IgD-negative memory B cell (primary cell): ENCODE measurements around the gene SPSB1. TPM values are rescaled to one million over a fixed set of nuclear protein-coding genes. Genes with fewer than 3 reads are reported as not detected.
A peak's percentile ranks its signal among the peaks of the same experiment; 100 is the strongest.

Source experiments
- H3K27ac Mint-ChIP-seq, 3 donors: one replicate each; pipeline ENCODE4 v1.8.0; 2020 to 2022; ENCODE audit warnings: mild to moderate bottlenecking in 3 of 3, mixed read lengths in 3 of 3, moderate library complexity in 1 of 3
- H3K27me3 Mint-ChIP-seq: one replicate; pipeline ENCODE4 v1.8.0; 2021; ENCODE audit warnings: mixed read lengths
- H3K36me3 Mint-ChIP-seq: one replicate; pipeline ENCODE4 v1.8.0; 2020; ENCODE audit warnings: mild to moderate bottlenecking, mixed read lengths
- H3K4me1 Mint-ChIP-seq, 3 donors: one replicate each; pipeline ENCODE4 v1.8.0; 2020 to 2022; ENCODE audit warnings: mixed read lengths in 3 of 3, mild to moderate bottlenecking in 1 of 3
- H3K4me3 Mint-ChIP-seq, 4 donors: one replicate each; pipeline ENCODE4 v1.8.0; 2020 to 2022; ENCODE audit warnings: mild to moderate bottlenecking in 4 of 4, mixed read lengths in 4 of 4, moderate library complexity in 3 of 4
- H3K9me3 Mint-ChIP-seq, 3 donors: one replicate each; pipeline ENCODE4 v1.8.0; 2020 to 2021; ENCODE audit warnings: mixed read lengths in 3 of 3, mild to moderate bottlenecking in 1 of 3
- polyA plus RNA-seq: library from polyadenylated mRNA; unstranded; fragments of 300-500 nt; fragmentation: Illumina TruSeq; gene quantifications from one replicate; pipeline ENCODE4 v1.2.3, GENCODE V29; 2021

SPSB1 gene
- polyA plus RNA-seq, 1 donor from 2014 or later, result 1.8 TPM

DNA sequence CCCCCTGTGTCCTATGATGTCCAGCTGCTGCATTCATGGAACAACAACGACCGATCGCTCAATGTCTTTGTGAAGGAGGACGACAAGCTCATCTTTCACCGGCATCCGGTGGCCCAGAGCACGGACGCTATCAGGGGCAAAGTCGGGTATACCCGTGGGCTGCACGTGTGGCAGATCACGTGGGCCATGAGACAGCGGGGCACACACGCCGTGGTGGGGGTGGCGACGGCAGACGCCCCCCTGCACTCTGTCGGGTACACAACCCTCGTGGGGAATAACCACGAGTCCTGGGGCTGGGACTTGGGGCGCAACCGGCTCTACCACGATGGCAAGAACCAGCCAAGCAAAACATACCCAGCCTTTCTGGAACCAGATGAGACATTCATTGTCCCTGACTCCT lies 63.3 kb downstream of the SPSB1 start:
- Mint-ChIP-seq H3K4me1 (peaks cover 0 to 4% (median 0%) of the 10 kb centered on the region in 3 donors), H3K9me3 (peaks cover 0 to 2% (median 0%) of the 10 kb centered on the region in 3 donors), H3K4me3 (no peak overlapping the region), H3K36me3 (peaks cover 4% of the 10 kb centered on the region), H3K27ac (no peak overlapping the region), H3K27me3 (no peaks in the 10 kb centered on the region)

DNA sequence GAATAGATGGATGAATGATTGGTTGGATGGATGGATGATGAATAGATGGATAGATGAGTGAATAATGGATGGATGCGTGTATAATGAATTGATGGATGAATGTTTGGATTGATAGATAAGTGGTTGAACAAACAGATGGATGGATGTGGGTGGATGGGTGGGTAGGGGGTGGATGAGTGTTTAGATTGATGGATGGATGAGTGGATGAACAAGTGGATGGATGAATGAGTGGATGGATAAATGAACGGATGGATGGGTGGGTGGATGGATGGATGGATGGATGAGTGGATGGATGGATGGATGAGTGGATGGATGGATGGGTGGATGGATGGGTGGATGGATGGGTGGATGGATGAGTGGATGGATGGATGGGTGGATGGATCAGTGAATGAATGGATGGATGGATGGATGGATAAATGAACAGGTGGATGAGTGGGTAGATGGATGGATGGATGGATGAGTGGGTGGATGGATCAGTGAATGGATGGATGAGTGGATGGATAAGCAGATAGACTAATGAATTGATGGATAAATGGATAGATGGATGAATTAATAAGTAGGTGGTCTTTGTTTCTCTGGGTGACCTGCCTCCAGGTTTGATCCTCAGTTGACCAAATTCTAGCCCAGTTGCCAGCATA lies 64.3 kb downstream of the SPSB1 start:
- H3K4me3 Mint-ChIP-seq, result no peak overlapping the region
- peaks cover 0 to 2% (median 0%) of the 10 kb centered on the region in 3 donors for H3K9me3 Mint-ChIP-seq
- no peaks in the 10 kb centered on the region for H3K27me3 Mint-ChIP-seq
- H3K27ac Mint-ChIP-seq, result no peak overlapping the region
- peaks cover 0 to 4% (median 0%) of the 10 kb centered on the region in 3 donors for H3K4me1 Mint-ChIP-seq
- H3K36me3 Mint-ChIP-seq, result peaks cover 4% of the 10 kb centered on the region

DNA sequence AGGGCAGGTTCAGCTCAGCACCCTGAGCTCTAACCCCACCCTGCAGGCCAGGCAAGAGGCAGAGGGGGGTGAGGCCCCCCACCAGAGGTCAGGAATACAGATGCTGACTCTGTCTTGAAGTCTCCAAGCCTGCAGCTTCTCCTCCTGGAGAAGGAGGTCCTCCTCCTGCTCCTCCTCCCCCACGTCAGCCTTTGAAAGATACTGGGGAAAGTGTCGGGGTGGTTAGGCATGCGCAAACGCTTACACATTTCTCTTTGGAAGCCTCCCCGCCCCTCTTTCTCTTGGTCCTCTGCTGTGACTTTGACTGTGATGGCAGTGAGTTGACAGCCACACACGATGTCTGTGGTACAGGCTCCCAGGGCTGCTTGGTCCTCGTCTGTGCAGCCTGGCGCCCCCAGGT lies 65.3 kb downstream of the SPSB1 start:
- H3K27ac Mint-ChIP-seq, result no peak overlapping the region
- H3K36me3 Mint-ChIP-seq, result peaks cover 4% of the 10 kb centered on the region
- no peaks in the 10 kb centered on the region for H3K27me3 Mint-ChIP-seq
- H3K4me3 Mint-ChIP-seq, result no peak overlapping the region
- peaks cover 7 to 12% (median 8%) of the 10 kb centered on the region in 3 donors for H3K4me1 Mint-ChIP-seq
- peaks cover 0 to 2% (median 0%) of the 10 kb centered on the region in 3 donors for H3K9me3 Mint-ChIP-seq

DNA sequence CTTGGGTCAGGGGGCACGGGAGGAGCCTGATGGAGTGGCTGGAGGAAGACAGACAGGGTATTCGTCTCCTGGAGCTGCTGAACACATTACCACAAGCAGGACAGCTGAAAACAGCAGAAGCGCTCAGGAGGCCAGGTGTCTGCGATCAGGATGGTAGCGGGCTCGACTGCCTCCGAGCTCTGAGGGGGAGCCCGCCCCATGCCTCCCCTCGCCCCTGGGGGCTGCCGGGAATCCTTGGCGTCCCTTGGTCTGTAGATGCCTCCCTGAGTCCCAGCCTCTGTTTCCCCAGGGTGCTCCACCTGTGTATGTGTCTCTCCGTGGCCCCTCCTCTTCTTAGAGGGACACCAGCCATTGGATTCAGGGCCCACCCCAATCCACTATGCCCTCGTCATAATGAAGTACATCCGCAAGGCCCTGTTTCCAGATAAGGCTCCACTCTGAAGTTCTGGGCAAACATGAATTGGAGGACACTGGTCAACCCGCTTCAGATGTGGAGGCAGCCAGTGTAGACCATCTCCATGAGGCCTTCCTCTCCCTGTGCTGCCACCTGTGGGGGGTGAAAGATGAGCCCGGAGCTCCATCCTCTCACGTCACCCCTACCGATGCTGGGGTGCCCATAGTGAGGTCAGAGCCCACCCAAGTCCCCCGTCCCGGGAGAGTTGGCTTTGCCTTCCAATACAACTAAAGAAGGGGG lies 67.8 kb downstream of the SPSB1 start:
- Mint-ChIP-seq H3K4me1 (peaks cover 7 to 13% (median 12%) of the 10 kb centered on the region in 3 donors), H3K4me3 (no peak overlapping the region), H3K27me3 (no peaks in the 10 kb centered on the region), H3K36me3 (peaks cover 4% of the 10 kb centered on the region), H3K9me3 (peaks cover 0 to 2% (median 0%) of the 10 kb centered on the region in 3 donors), H3K27ac (no peak overlapping the region)

DNA sequence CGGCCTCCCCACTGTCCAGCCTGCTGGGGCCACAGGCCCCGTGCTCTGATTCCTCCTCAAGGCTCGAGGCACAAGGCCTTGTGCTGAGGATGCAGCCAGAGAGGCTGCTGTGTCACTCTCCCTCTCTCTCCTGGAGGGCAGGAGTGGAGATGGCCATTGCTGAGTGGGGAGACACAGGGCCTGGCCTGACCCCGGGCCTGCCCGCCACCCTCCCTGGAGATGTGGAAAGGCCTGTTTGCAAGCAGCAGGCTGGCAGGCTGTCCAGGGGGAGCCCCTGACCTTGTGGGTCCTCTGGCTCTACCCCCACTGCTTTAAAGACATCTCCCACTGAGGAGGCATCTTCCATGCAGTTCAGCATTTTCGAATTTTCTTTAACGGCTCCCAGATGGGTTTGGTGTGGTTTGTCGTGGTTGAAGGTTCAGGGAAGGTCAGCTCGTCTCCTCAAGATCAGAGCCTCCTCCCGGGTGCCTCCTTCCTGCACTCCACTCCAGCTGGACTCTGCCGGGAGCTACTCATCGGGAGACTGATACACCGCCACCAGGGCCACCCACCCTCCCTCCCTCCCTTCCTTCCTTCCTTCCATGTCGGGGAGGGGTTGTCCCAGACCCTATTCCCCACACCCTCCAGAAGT lies 69.1 kb downstream of the SPSB1 start:
- Mint-ChIP-seq H3K9me3 (peaks cover 0 to under 1% (median 0%) of the 10 kb centered on the region in 3 donors), H3K36me3 (peaks cover 2% of the 10 kb centered on the region), H3K4me3 (peak overlapping the region in 2 of 4 donors; percentile 85 to 93), H3K27me3 (no peaks in the 10 kb centered on the region), H3K4me1 (peaks cover 7 to 12% (median 11%) of the 10 kb centered on the region in 3 donors), H3K27ac (no peak overlapping the region)

DNA sequence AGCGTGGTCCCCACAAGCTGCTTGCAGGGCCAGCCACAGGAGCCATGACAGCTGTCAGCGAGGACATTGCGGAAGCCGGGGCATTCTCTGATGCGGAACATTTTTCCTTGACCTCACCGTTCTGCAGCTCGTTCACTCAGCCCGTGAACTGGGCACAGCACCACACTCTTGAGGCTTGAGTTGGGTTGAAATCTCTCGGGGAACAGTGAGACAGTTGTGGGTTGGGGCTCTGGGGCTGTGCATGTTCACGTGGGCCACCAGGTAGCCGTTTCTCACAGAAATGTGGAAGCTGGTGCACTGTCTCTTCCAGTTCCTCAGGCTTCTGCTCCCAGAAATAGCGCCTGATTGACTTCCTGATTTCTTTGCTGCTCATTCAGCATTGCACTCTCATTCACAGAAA lies 69.8 kb downstream of the SPSB1 start:
- H3K4me3 Mint-ChIP-seq, result peak overlapping the region in 3 of 4 donors; percentile 68 to 93 (median 85)
- H3K27ac Mint-ChIP-seq, result no peak overlapping the region
- no peaks in the 10 kb centered on the region for H3K27me3 Mint-ChIP-seq
- no peaks in the 10 kb centered on the region for H3K9me3 Mint-ChIP-seq
- H3K4me1 Mint-ChIP-seq, result peaks cover 7 to 12% (median 11%) of the 10 kb centered on the region in 3 donors
- H3K36me3 Mint-ChIP-seq, result peaks cover 2% of the 10 kb centered on the region

DNA sequence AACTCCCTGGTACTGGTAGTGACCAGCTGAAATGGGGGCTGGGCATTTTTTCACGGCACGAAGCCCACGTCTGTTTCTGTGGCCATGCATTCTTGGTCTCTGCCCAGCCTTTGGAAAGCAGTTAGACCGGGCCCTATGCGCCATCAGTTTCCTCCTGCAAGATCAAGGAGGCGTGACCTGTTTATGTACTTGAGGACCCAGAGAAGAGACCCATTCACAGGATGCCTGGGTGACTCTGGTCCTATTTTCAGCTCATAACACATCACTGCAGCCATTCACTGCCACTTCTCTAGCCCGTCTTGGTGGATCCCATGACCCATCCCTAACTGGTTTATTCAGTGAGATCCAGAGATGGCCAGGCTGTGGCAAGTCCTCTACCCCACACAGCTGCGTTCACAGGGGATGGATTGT lies 70.4 kb downstream of the SPSB1 start:
- Mint-ChIP-seq H3K4me1 (peaks cover 7 to 12% (median 11%) of the 10 kb centered on the region in 3 donors), H3K27ac (no peak overlapping the region), H3K4me3 (peak overlapping the region in 1 of 4 donors; percentile 33), H3K9me3 (no peaks in the 10 kb centered on the region), H3K27me3 (no peaks in the 10 kb centered on the region), H3K36me3 (peaks cover 2% of the 10 kb centered on the region)

DNA sequence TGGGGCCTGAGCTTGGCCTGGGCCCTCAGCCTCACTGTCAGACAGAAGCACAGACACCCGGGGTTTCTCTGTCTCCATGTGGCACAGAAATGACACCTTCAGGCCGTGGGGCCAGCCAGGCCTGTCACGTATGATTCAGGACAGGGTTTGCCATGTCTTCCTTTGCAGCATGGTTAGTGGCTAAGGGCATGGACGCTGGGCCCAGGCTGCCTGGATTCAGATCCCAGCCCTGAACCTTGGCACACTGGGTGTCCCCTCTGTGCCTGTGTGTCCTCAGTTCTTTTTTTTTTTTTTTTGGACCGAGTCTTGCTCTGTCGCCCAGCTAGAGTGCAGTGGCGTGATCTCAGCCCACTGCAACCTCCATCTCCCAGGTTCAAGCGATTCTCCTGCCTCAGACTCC lies 73.6 kb downstream of the SPSB1 start:
- Mint-ChIP-seq H3K4me3 (no peak overlapping the region), H3K36me3 (peaks cover 4% of the 10 kb centered on the region), H3K9me3 (no peaks in the 10 kb centered on the region), H3K27ac (no peak overlapping the region), H3K27me3 (no peaks in the 10 kb centered on the region), H3K4me1 (peaks cover 7 to 14% (median 13%) of the 10 kb centered on the region in 3 donors)

DNA sequence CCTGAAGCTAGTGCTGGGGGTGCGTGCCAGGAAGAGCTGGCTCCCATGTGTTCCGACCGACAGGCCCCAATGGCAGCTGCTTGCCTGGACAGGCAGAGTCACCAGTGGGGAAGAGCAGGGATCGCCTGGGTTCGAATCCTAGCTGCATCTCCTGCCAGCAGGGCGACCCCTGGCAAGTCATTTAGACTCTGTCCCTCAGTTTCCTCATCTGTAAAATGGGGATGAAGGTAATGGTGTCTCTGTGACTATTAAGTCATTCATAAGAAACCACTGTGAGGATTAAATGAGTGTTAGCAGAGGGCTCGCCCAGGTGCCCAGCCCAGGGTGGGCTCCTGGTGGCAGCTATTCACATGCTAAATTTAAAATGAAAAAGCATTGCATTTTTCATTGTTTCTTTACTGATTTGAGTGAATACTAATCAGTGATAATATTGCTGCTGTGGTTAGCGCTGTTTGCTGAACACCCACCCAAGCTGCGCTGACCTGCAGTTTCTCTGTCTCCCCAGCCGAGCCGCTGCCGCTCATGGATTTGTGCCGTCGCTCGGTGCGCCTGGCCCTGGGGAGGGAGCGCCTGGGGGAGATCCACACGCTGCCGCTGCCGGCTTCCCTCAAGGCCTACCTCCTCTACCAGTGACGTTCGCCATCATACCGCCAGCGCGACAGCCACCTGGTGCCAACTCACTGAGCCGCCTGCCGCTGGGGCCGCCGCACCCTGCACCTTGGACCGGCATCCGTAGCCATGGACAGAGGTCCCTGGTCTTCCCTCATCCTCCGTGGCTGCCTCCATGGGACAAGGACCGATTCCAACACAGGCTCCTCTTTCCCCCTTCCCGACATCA lies 74.5 kb downstream of the SPSB1 start:
- Mint-ChIP-seq H3K4me3 (no peak overlapping the region), H3K9me3 (no peaks in the 10 kb centered on the region), H3K27ac (no peak overlapping the region), H3K27me3 (no peaks in the 10 kb centered on the region), H3K36me3 (peaks cover 4% of the 10 kb centered on the region), H3K4me1 (peaks cover 6 to 14% (median 13%) of the 10 kb centered on the region in 3 donors)

DNA sequence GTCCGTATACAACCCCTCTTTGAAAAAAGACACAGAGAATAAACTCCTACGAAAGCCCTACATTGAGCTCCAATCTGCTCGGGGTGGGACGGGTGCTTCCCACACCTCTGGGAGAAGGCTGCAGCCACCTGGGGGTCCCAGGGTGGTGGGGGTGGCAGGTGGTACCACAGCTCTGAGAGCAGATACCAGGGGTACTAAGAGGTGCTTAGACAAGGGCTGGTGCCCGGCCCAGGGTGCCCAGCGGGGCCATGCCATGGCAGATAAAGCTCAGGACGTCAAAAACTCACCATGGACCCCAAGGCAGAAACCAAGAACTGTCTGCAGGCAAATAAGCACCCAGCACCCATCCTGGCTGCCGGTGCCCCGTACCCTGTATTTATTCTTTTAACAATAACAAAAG lies 75.1 kb downstream of the SPSB1 start:
- Mint-ChIP-seq H3K27ac (no peak overlapping the region), H3K27me3 (no peaks in the 10 kb centered on the region), H3K4me1 (peaks cover 0 to 8% (median 7%) of the 10 kb centered on the region in 3 donors), H3K9me3 (no peaks in the 10 kb centered on the region), H3K36me3 (peaks cover 4% of the 10 kb centered on the region), H3K4me3 (no peak overlapping the region)

DNA sequence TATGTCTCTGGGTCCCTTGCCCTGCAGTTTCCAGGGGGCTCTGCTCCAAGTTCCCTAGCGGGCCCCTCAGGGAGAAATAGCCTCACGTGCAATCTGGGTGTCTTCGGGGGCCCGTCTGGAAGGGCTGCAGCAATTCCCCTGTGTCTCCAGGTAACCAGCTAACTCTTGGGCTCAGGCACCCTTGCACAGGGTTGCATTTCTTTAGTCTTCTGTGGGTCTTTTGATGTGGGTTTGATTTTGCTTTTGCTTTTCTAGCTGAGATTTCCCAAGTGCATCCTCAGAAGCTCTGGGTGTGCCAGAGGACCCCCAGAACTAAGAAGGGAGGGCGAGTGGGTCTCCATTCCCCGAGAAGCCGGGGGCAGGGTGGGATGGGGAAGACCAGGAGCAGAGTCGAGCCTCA lies 75.7 kb downstream of the SPSB1 start:
- Mint-ChIP-seq H3K27ac (no peak overlapping the region), H3K36me3 (peaks cover 4% of the 10 kb centered on the region), H3K27me3 (no peaks in the 10 kb centered on the region), H3K4me3 (no peak overlapping the region), H3K9me3 (no peaks in the 10 kb centered on the region), H3K4me1 (peaks cover 0 to 5% (median 3%) of the 10 kb centered on the region in 3 donors)

DNA sequence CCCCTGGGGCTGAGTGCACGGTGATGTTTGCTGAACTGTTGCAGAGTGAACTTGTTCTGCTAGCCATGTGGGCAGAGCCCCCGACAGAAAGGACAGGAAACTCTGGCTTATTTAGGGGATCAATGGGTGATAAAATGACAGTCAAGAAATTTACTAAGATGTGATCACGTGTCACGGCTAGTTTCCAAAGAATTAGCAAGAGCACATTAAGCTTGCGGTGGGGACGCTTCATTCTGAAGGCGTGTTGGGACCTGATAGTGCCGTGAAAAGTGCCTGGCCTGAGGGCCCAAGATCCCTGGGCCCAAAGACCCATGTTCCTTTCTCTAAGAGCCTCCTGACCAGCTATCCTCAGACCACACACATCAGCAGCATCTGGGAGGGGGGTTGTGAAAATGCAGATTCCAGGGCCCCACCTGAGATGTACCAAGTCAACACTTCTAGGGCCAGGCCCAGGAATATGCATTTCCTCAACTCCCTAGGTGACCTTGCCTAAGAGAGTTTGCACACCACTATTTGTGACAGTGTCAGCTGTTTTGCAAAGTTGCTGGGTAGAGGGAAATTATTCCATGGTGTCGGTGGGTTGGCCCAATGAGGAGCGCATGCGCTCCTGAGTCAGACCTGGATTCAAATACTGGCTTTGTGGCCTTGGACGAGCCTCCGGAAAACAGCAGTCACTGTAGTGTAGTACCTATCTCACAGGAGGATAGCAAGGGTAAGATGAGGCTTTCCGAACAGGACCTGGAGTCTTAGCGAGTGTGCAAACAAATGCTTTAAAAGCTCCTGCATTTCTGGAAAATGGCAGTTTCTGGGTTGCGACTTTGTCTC lies 77.5 kb downstream of the SPSB1 start:
- Mint-ChIP-seq H3K9me3 (no peaks in the 10 kb centered on the region), H3K27me3 (no peaks in the 10 kb centered on the region), H3K4me3 (no peak overlapping the region), H3K27ac (peak overlapping the region in 2 of 3 donors; percentile 5 to 31), H3K36me3 (peaks cover 4% of the 10 kb centered on the region), H3K4me1 (peaks cover 0 to 5% (median 3%) of the 10 kb centered on the region in 3 donors)

DNA sequence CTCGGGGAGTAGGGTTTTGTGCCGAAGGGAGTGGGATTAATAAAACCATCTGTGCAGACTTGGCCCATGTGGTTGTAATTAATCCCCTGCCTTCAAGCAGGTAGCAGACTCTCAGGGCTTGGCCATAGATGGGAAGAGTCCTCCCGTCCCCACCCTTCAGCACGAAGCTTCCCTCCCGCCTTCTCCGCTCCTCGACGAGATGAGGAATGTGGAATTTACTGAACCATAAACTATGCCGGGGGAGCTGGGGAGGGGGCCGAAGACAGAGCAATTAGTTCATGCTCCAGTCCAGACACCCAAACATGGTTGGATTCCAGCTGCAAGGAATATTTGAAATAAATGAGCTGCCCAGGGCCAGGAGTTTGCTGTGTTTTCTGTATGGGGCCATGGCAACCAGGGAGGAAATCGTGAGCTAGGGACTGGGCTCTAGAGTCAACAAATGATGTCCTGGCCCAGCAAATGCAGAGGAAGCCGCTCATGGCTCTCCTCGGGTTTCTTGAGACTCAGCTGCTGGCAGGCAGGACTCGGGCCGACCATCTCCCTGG lies 78.8 kb downstream of the SPSB1 start:
- Mint-ChIP-seq H3K9me3 (no peaks in the 10 kb centered on the region), H3K27me3 (no peaks in the 10 kb centered on the region), H3K27ac (no peak overlapping the region), H3K4me1 (peaks cover 0 to 5% (median 3%) of the 10 kb centered on the region in 3 donors), H3K36me3 (peaks cover 4% of the 10 kb centered on the region), H3K4me3 (no peak overlapping the region)

DNA sequence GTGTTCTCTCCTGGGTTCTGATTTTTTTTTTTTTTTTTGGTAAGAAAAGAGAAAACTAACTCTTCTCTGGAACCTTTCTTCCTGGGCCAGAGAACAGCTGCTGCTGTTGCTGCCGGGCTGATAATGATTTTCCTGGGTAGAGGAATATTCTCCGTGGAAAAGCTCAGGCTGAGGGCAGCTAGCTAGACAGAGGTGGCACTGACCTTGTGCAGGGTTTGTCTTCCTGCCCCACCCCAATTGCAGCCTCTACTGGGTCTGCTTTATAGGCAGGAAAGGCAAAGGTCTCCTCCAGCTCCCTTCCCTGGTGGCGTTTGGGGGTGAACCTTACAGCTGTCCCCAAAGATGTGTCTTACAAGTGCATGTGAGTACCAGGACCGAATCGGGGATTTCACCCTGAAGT lies 79.3 kb downstream of the SPSB1 start:
- H3K36me3 Mint-ChIP-seq, result peaks cover 4% of the 10 kb centered on the region
- no peak overlapping the region for H3K4me3 Mint-ChIP-seq
- H3K4me1 Mint-ChIP-seq, result peaks cover 0 to 5% (median 3%) of the 10 kb centered on the region in 3 donors
- no peaks in the 10 kb centered on the region for H3K9me3 Mint-ChIP-seq
- no peak overlapping the region for H3K27ac Mint-ChIP-seq
- H3K27me3 Mint-ChIP-seq, result no peaks in the 10 kb centered on the region
